Neutrophil (primary cell): ENCODE measurements around the gene PTPN4.

ENCODE experiments used
- H3K27ac ChIP-seq: fragments of 200-600 bp; sonication (generic); 2 replicates; pipeline ENCODE4 v1.5.1; 2016; ENCODE audit warnings: mild to moderate bottlenecking, moderate library complexity
- H3K27me3 ChIP-seq: fragments of 200-600 bp; sonication (generic); 2 replicates; pipeline ENCODE4 v1.6.0; 2016; ENCODE audit warnings: mild to moderate bottlenecking
- H3K36me3 ChIP-seq: fragments of 200-600 bp; sonication (generic); 2 replicates; pipeline ENCODE4 v1.5.1; 2017
- H3K4me1 ChIP-seq, 2 experiments: fragments of 200-600 bp in 1 of 2; sonication (generic) in 1 of 2; 1 replicate in 1 of 2; 2 replicates in 1 of 2; pipeline versions ENCODE4 v1.5.1 to v1.6.1; 2013 to 2016; ENCODE audit warnings: low read depth in 1 of 2, low read length in 1 of 2, mild to moderate bottlenecking in 1 of 2, moderate library complexity in 1 of 2; ENCODE audit not compliant: control insufficient read depth in 1 of 2, insufficient read depth in 1 of 2
- H3K4me3 ChIP-seq, 2 experiments: fragments of 200-600 bp in 1 of 2; sonication (generic) in 1 of 2; 1 replicate in 1 of 2; 2 replicates in 1 of 2; pipeline ENCODE4 v1.5.1; 2013 to 2016; ENCODE audit warnings: low read depth in 1 of 2, low read length in 1 of 2, mild to moderate bottlenecking in 1 of 2, moderate library complexity in 1 of 2
- H3K9me3 ChIP-seq: fragments of 200-600 bp; sonication (generic); 2 replicates; pipeline ENCODE4 v1.5.1; 2016
- TF ChIP-seq, protein P1 (sequence below): fragments of 200-600 bp; sonication (generic); IDR thresholded peaks from 2 replicates; pipeline ENCODE4 v1.5.1; 2016; ENCODE audit warnings: antibody characterized with exemption

PTPN4 gene

DNA sequence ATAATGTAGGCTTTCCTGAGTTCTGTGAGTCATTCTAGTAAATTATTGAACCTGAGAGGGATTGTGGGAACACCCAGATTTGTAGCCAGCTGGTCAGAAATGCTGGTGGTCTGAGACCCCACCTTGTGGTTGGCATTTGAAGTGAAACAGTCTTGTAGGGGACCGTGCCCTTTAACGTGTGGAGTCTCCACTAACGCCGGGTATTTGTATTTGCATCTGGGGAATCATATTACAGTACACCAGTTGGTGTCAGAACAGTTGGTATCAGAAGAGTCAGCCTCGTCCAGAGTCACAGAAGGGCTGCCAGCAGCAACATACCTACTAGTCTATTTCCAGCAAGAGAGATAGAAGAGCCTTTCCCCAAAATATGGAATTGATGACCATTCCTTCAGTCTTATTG lies 38.3 kb upstream of the PTPN4 start:
- H3K27me3 ChIP-seq = no peaks in the 10 kb centered on the region
- TF ChIP-seq, protein P1, sequence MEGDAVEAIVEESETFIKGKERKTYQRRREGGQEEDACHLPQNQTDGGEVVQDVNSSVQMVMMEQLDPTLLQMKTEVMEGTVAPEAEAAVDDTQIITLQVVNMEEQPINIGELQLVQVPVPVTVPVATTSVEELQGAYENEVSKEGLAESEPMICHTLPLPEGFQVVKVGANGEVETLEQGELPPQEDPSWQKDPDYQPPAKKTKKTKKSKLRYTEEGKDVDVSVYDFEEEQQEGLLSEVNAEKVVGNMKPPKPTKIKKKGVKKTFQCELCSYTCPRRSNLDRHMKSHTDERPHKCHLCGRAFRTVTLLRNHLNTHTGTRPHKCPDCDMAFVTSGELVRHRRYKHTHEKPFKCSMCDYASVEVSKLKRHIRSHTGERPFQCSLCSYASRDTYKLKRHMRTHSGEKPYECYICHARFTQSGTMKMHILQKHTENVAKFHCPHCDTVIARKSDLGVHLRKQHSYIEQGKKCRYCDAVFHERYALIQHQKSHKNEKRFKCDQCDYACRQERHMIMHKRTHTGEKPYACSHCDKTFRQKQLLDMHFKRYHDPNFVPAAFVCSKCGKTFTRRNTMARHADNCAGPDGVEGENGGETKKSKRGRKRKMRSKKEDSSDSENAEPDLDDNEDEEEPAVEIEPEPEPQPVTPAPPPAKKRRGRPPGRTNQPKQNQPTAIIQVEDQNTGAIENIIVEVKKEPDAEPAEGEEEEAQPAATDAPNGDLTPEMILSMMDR = no peak
- H3K9me3 ChIP-seq = no peaks in the 10 kb centered on the region
- no peak overlapping the region for H3K4me3 ChIP-seq
- H3K4me1 ChIP-seq = no peaks in the 10 kb centered on the region
- no peak overlapping the region for H3K27ac ChIP-seq
- no peaks in the 10 kb centered on the region for H3K36me3 ChIP-seq

DNA sequence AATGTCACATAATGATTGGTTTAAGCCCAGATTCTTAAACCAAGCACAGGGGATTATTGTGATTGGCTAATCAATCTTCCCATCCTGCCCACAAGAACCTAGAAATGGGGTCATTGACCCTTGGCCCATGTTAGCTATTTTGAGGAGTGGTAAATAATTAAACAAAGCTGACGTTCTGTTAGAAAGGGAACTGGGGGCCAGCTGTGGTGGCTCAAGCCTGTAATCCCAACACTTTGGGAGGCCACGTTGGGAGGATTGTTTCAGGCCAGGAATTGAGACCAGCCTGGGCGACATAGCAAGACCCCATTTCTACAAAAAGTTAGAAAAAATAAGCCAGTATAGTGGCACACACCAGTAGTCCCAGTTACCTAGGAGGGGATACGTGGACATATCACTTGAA lies 37.8 kb upstream of the PTPN4 start:
- Histone ChIP-seq H3K27ac (no peak overlapping the region), H3K9me3 (no peaks in the 10 kb centered on the region), H3K27me3 (no peaks in the 10 kb centered on the region), H3K4me1 (no peaks in the 10 kb centered on the region), H3K36me3 (no peaks in the 10 kb centered on the region), H3K4me3 (no peak overlapping the region)
- TF ChIP-seq, protein P1 = no peak

DNA sequence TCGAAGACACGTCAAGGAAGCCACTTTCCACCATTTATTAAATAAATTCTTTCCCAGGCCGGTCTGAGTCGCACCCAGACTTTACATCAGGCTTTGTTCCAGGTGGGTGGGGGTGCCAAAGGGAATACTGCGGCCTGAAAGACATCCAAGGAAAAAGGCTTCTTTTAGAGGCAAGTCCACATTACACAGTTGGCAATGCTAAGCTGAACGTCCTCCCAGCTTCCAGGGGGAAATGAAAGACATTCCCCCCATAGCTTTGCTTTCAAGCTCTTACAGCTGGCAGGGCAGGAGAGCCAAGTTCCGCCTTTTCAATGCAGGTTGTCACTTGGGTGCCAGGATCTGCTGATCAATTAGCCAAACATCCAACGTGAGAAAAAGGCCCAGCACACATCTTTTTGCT lies 36.5 kb upstream of the PTPN4 start:
- Histone ChIP-seq H3K27me3 (no peaks in the 10 kb centered on the region), H3K36me3 (no peaks in the 10 kb centered on the region), H3K27ac (no peak overlapping the region), H3K4me1 (no peaks in the 10 kb centered on the region), H3K9me3 (no peaks in the 10 kb centered on the region), H3K4me3 (no peak overlapping the region)
- TF ChIP-seq, protein P1 = no peak

DNA sequence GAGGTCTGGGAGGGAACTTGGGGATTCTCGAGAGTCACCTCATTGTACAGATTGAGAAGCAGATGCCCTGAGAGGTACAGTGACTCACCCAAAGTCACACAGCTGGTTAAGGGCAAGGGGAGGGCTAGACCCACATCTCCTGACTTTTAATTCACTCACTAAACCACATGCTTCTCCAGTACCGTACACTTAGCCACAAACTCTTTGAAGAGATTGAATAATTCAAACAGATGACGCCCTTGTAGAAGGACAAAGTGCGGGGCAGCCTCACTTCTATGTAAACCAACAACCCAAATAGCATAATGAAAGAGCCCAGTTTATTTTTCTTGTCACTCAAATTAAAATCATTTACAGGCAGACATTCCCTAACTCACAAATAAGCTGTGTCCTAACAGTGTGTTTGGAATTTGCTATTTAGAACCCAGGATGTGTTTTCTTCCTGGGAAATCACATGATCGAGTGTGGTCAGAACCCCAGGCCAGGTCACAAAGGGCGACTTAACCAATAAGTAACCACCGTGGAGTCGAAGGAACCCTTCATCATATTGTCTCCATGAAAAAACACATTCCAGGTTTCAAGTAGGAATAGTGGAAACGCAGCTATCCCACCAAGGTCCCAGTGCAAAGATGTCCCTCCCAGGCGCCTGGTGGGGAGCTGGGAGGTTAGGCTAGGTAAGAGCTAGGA lies 35.8 kb upstream of the PTPN4 start:
- Histone ChIP-seq H3K27me3 (no peaks in the 10 kb centered on the region), H3K9me3 (no peaks in the 10 kb centered on the region), H3K4me3 (no peak overlapping the region), H3K36me3 (no peaks in the 10 kb centered on the region), H3K4me1 (no peaks in the 10 kb centered on the region), H3K27ac (no peak overlapping the region)
- TF ChIP-seq, protein P1 = no peak

DNA sequence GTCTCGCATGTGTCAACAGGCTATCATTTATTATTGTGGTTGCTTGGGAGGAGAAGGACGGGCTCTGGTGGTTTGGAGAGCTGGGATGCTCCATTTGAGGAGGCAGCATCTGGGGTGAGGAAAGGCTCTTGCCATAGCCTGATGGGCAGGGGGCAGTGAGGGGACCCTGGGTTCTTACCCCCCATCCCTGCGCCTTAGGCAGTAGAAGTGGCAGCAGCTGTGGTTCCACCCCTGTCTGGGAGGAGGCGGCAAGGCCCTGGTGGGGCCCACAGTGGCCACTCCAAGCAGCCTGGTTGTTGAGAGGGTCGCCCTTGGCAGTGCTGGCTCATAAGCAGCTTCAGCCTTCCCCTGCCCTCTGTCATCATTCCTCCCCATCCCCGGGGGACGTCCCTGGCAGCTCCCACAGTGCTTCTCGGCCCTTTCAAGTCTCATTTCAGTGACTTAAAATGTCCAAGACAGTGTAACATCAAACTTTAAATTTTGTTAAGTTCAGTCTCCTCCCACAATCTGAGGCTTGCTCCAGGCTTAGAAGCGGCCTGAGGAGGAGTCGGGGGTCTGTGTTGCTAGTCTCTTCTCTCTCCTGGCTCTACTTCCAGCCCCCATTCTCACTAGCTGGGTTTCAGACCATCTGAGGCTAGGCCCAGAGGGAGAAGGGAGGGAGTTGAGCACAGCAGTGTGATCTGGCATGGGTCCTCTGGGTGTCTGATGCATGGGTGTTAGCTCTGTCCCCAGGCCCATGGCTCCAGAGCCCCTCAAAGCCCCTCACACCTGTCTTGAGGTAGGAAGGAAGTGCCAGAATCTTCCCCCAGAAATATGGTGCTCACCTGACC lies 34.9 kb upstream of the PTPN4 start:
- H3K27ac ChIP-seq = no peak overlapping the region
- TF ChIP-seq, protein P1 = no peak
- no peaks in the 10 kb centered on the region for H3K4me1 ChIP-seq
- no peak overlapping the region for H3K4me3 ChIP-seq
- no peaks in the 10 kb centered on the region for H3K27me3 ChIP-seq
- no peaks in the 10 kb centered on the region for H3K9me3 ChIP-seq
- no peaks in the 10 kb centered on the region for H3K36me3 ChIP-seq
